Endodermal cell (in vitro differentiated cells): ENCODE results near the gene CD27. TPM values are rescaled to one million over a fixed set of nuclear protein-coding genes. Genes with fewer than 3 reads are reported as not detected.

Experiments
- DNase-seq: peaks from one replicate; pipeline ENCODE4 v3.0.0-alpha.2; 2017
- H3K27ac ChIP-seq: 2 replicates; pipeline ENCODE4 v1.5.1; 2013; ENCODE audit warnings: mild to moderate bottlenecking, low read depth, low read length, moderate library complexity
- H3K27me3 ChIP-seq: 2 replicates; pipeline ENCODE4 v1.6.1; 2013; ENCODE audit warnings: mild to moderate bottlenecking, low read length, moderate library complexity; ENCODE audit not compliant: insufficient read depth, control insufficient read depth, poor library complexity, severe bottlenecking
- H3K36me3 ChIP-seq: 2 replicates; pipeline ENCODE4 v1.7.0; 2013; ENCODE audit warnings: mild to moderate bottlenecking, low read length, moderate library complexity; ENCODE audit not compliant: control insufficient read depth, insufficient read depth
- H3K4me1 ChIP-seq: one replicate; pipeline ENCODE4 v1.7.0; 2013; ENCODE audit warnings: low read length; ENCODE audit not compliant: control insufficient read depth, insufficient read depth
- H3K4me3 ChIP-seq: 2 replicates; pipeline ENCODE4 v1.5.1; 2013; ENCODE audit warnings: mild to moderate bottlenecking, low read length, moderate library complexity
- H3K9ac ChIP-seq: 2 replicates; pipeline ENCODE4 v1.6.1; 2013; ENCODE audit warnings: mild to moderate bottlenecking, low read length, moderate library complexity; ENCODE audit not compliant: poor library complexity, severe bottlenecking; ENCODE audit errors: extremely low read depth
- H3K9me3 ChIP-seq: 2 replicates; pipeline ENCODE4 v1.6.1; 2013; ENCODE audit warnings: mild to moderate bottlenecking, low read length, moderate library complexity; ENCODE audit not compliant: control insufficient read depth
- H3K27ac Mint-ChIP-seq: 2 replicates; pipeline ENCODE4 v1.8.0; 2020; ENCODE audit warnings: mixed read lengths
- H3K27me3 Mint-ChIP-seq: 2 replicates; pipeline ENCODE4 v1.8.0; 2021; ENCODE audit warnings: mild to moderate bottlenecking, mixed read lengths; ENCODE audit not compliant: insufficient read depth
- H3K36me3 Mint-ChIP-seq: 2 replicates; pipeline ENCODE4 v1.8.0; 2020; ENCODE audit warnings: low read depth, mixed read lengths
- H3K4me1 Mint-ChIP-seq: 2 replicates; pipeline ENCODE4 v1.8.0; 2020; ENCODE audit warnings: mixed read lengths
- H3K4me3 Mint-ChIP-seq: 2 replicates; pipeline ENCODE4 v1.8.0; 2020; ENCODE audit warnings: mild to moderate bottlenecking, moderate library complexity, mixed read lengths
- H3K9me3 Mint-ChIP-seq: 2 replicates; pipeline ENCODE4 v1.8.0; 2020; ENCODE audit warnings: mild to moderate bottlenecking, mixed read lengths
- WGBS, 2 experiments: methylation state at CpG; one replicate each; pipeline versions ENCODE4 v1.1.5 to v1.1.7; 2013; ENCODE audit warnings: missing lambda C conversion rate in 2 of 2, mixed read lengths in 1 of 2; ENCODE audit not compliant: insufficient coverage in 1 of 2, insufficient read length in 1 of 2; 5-methylcytosine and 5-hydroxymethylcytosine counted together
- total RNA-seq, 2 donors: library from RNA; stranded (reverse); fragmentation: NEBNext Ultra II Directional in 1 of 2; extraction: Animal tissue kit (Norgen Biotek cat#: 25700) in 1 of 2; gene quantifications; 2 replicates in 1 of 2; 3 replicates in 1 of 2; pipeline ENCODE4 v1.2.1, GENCODE V29; 2021
- TF ChIP-seq, protein P1 (sequence below): fragments of 200-600 bp; sonication (generic); conservative IDR thresholded peaks from 2 replicates; pipeline ENCODE4 v1.5.0; 2021; ENCODE audit warnings: antibody characterized with exemption, mild to moderate bottlenecking

CD27 gene
- total RNA-seq, 2 donors from 2014 or later: 0.44 TPM; not detected in 1

DNA sequence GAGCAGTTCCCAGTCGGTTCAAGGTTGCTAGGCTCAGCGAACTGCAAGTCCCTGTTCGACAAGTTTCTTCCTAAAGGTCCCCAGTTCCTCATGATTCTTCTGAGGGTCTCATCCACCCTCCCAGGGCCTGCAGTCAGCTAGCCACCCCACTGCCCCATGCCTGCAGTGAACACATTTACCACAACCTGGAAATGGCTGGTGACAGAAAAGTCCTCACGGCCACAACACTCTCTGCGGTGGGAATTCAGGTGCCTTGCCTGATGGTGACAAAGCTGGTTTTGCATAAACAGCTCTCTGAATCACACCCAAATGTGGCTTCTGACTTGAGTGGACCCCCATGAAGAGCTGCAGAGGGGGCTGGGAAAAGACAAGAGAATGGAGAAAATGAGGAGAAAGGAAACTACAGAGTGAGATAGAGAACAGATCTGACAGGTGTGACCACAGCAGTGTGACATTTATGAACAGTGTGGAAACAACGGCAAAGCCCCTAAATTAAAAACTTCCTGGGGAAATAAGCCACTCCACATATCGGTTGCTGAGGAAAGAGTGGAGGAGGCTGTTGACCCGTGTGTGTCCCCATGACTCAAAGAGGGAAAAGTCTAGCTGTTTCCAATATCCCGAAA, 1.3 kb upstream of the CD27 start:
- H3K27ac ChIP-seq: no peak overlapping the region
- H3K4me3 Mint-ChIP-seq: no peak overlapping the region
- H3K9ac ChIP-seq: no peak overlapping the region
- no peak overlapping the region for H3K27ac Mint-ChIP-seq
- DNase-seq: peak; percentile 62
- H3K27me3 Mint-ChIP-seq: no peaks in the 10 kb centered on the region
- H3K27me3 ChIP-seq: no peaks in the 10 kb centered on the region
- TF ChIP-seq, protein P1, sequence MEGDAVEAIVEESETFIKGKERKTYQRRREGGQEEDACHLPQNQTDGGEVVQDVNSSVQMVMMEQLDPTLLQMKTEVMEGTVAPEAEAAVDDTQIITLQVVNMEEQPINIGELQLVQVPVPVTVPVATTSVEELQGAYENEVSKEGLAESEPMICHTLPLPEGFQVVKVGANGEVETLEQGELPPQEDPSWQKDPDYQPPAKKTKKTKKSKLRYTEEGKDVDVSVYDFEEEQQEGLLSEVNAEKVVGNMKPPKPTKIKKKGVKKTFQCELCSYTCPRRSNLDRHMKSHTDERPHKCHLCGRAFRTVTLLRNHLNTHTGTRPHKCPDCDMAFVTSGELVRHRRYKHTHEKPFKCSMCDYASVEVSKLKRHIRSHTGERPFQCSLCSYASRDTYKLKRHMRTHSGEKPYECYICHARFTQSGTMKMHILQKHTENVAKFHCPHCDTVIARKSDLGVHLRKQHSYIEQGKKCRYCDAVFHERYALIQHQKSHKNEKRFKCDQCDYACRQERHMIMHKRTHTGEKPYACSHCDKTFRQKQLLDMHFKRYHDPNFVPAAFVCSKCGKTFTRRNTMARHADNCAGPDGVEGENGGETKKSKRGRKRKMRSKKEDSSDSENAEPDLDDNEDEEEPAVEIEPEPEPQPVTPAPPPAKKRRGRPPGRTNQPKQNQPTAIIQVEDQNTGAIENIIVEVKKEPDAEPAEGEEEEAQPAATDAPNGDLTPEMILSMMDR: no peak
- H3K36me3 ChIP-seq: no peaks in the 10 kb centered on the region
- H3K4me1 Mint-ChIP-seq: peaks cover 20% of the 10 kb centered on the region
- H3K4me3 ChIP-seq: no peak overlapping the region
- H3K9me3 Mint-ChIP-seq: no peaks in the 10 kb centered on the region
- H3K9me3 ChIP-seq: no peaks in the 10 kb centered on the region
- no peaks in the 10 kb centered on the region for H3K4me1 ChIP-seq
- H3K36me3 Mint-ChIP-seq: no peaks in the 10 kb centered on the region
- WGBS, 2 experiments: 75 to 77% methylated on average over 9 of the region's 9 CpGs

DNA sequence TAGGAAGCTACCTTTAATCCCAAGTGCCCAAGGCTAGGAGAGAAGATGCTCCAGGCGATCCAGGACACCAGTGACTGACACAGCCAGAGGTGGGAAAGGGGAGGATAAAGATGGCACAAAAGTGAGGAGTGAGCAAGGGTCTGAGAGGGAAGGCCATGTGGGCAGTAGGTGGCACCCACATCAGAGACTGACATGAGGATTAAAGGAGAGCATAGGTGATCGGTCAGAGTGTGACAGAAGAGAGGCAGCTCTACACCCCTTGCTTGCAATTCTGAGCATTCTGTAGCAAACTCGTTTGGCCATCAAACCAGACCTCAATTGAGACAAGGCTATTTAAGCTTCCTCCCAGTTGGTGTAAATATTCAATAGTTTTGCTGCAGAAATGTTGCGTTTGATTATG, 724 bp upstream of the CD27 start:
- TF ChIP-seq, protein P1: no peak
- no peaks in the 10 kb centered on the region for H3K9me3 ChIP-seq
- Mint-ChIP-seq H3K4me3 (no peak overlapping the region), H3K9me3 (no peaks in the 10 kb centered on the region), H3K27ac (no peak overlapping the region), H3K4me1 (peaks cover 14% of the 10 kb centered on the region), H3K36me3 (no peaks in the 10 kb centered on the region), H3K27me3 (no peaks in the 10 kb centered on the region)
- H3K4me3 ChIP-seq: no peak overlapping the region
- no peak overlapping the region for H3K9ac ChIP-seq
- H3K27me3 ChIP-seq: no peaks in the 10 kb centered on the region
- WGBS, 2 experiments: 91 to 100% methylated on average over 4 of the region's 4 CpGs
- DNase-seq: no peak
- H3K36me3 ChIP-seq: no peaks in the 10 kb centered on the region
- H3K4me1 ChIP-seq: no peaks in the 10 kb centered on the region
- no peak overlapping the region for H3K27ac ChIP-seq

DNA sequence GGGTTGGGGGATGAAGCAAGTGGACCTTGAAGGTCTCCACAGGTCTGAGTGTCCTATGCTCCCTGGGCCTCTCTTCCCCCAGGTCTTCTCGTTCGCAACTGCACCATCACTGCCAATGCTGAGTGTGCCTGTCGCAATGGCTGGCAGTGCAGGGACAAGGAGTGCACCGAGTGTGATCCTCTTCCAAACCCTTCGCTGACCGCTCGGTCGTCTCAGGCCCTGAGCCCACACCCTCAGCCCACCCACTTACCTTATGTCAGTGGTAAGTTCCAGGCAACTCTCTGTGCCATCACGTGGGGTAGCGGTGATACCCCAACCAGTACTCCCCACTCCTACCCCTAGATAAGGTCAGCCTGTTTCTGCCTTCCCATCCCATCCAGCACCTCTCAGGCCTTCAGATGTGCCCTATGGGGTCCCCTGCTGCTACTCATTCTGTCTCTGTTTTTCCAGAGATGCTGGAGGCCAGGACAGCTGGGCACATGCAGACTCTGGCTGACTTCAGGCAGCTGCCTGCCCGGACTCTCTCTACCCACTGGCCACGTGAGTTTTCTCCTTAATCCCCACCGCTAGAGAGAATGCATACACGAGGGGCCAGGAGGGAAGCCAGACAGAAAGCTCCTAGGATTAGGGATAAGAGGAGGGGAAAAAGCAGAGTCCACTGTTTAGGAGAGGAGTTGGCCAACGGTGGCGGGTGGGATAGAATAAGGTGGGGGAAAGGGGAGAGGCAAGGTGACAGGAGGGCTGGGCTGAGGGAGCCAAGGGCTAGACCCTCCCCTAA, 5.5 kb downstream of the CD27 start:
- Histone ChIP-seq H3K27ac (peak overlapping the region; percentile 9), H3K9me3 (no peaks in the 10 kb centered on the region), H3K4me3 (no peak overlapping the region), H3K36me3 (no peaks in the 10 kb centered on the region), H3K27me3 (no peaks in the 10 kb centered on the region), H3K4me1 (peaks cover 16% of the 10 kb centered on the region), H3K9ac (no peak overlapping the region)
- Mint-ChIP-seq H3K4me3 (peak overlapping the region; percentile 45), H3K9me3 (no peaks in the 10 kb centered on the region), H3K27ac (peak overlapping the region; percentile 86), H3K4me1 (peaks cover 33% of the 10 kb centered on the region), H3K27me3 (no peaks in the 10 kb centered on the region), H3K36me3 (no peaks in the 10 kb centered on the region)
- 75 to 81% methylated on average over 10 to 16 of the region's 16 CpGs for WGBS, 2 experiments
- TF ChIP-seq, protein P1: no peak
- DNase-seq: peak; percentile 58
